HG03139 (cell line): ENCODE measurements around the gene PARD3.
"Not testable (repeated sequence)": the region's sequence is repeated elsewhere in the genome, so short reads cannot be mapped to it uniquely, and the experiment has no call there.

Experiments used
- ATAC-seq: cut with Tn5 transposase; IDR thresholded peaks from one replicate; pipeline ENCODE4 v1.9.1; 2021; ENCODE audit not compliant: unreplicated experiment

PARD3 gene

DNA sequence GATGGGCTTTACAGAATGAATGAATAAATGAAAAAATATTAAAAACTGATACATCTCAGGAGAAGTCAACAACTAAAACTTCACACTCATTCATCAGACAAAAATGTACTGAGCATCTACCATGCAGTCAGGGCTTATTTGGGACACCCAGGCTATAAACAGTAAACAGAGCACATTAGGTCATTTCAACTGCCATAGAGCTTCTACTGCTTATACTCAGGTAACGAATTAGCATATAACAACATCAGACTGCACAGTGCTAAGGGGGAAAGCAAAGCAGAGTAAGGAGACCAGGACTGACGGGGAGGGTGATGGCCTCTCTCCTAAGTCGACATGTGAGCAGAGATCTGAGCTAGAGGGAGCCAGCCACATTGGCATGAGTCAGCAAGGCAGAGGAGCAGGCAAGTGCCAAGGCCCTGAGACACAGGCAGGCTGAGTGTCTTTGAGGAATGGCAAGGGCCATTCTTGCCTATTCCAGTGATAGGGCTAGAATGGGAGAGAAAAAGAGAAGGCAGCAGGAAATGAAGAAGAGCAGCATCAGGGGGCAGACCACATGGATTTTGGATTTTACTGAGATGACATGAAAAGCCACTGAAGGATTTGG lies 528.9 kb downstream of the PARD3 start:
- ATAC-seq: no peak

DNA sequence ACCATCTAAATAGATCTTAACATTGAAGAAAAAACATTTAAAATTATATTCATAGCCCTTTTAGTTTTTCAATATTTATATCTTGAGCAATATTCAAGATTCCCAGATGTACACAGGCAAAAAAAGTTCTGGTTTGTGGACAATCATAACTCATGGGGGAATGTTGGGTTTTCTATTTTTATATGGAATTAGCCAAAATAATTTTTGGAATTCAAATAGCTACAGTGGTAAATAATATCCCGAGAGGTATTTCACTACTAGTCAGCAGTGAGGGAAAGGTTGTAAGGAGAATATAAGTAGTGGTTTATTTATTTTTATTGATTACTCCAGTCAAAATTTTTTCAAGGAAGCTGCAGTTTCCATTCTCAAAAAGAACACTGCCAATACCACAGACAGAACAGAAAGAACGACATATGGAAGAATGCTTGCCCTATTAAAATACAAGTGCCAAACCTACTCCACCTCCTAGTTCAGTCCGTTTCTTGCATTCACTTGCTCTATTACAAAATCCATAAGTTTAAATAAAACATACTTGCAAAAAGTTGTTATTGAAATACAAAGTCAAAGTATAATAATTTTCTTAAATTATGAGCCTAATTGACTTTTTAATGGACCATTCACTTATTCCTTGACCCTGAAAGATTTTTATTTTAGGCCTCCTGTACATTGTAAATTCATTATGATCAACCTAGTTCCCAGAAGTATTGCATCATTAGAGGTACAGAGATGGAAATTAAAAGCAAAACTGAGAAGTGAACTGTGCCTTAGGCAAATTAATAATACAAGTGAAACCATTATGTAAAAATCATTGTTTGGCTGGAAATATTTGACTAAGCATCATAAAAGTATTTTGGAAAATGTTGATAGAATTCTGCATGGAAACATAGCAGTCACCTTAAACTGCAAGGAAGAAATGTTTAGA lies 533.2 kb downstream of the PARD3 start:
- no peak for ATAC-seq

DNA sequence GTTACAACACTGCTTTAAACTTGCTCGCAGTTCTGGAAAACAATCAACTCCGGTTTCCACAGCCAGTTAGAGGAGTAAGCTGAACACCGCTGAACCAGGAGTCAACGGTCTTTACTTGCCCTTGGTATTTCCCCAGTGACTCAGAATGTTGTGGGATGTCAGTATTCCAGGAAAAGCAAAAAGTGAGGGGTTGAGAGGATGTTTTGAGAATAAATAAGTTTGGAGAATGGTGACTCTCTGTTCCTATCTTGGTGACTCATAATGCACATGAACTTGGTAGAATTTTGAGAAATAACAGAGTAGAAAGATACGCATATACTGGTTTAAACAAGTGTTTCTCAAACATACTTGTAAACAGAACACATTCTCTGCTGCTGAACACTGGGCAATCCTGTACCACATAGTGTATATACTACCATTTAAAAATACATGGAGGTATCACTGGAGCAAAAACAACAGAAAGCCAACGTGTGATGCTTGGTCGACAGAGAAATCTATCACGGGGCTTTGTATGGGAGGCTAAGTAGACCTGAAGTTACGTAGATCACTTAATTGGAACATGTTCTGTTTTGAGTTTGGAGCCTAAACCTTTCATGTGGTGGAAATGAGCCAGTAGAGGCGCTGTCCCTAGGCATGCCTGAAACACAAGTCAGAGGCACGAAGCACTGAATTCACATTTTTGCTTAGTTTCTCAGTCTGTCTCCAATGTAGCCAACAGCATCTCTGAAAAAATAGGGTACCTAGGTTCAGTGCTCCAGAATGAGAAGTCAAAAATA lies 534.3 kb downstream of the PARD3 start:
- no peak for ATAC-seq

DNA sequence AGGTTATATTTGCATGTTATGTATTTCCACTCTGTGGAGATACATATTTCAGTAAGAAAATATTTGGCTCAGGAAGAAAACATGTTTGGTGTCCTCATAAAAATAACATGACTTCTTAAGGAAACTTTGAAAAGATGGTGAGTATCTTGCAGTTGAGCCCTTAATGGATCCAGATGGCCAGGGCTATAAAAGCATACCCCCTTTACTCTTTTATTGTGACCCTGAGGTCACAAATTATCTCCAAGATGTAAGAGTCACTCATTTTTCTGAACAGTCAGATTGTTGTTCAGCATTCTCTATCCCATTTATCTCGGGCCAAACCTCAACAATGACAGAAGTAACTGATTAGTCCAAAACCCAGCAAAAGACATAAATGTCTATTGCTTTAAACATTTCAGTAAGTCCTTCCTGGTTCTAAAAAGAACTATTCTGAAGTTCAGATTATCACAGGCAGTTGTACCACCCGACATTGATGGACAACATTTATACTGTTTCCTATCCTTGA lies 539.4 kb downstream of the PARD3 start:
- ATAC-seq: no peak

DNA sequence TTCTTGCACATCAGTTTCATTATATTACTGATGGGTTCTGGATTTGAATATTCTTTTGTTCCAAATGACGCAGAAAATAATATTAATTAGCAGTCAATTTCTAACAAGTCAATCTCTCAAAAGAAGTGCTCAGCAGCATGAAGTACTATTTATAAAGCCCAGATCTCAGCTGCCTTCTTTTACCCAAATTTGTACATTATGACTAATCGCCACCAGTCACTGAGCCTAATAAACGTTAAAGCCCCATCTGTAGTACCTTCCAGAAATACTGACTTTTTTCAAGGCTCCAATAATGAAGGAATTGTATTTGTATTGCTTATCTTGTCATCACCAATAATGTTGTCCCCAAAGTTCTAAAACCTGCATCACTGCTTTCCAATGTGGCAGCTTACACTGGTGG lies 540.2 kb downstream of the PARD3 start:
- ATAC-seq: no peak

DNA sequence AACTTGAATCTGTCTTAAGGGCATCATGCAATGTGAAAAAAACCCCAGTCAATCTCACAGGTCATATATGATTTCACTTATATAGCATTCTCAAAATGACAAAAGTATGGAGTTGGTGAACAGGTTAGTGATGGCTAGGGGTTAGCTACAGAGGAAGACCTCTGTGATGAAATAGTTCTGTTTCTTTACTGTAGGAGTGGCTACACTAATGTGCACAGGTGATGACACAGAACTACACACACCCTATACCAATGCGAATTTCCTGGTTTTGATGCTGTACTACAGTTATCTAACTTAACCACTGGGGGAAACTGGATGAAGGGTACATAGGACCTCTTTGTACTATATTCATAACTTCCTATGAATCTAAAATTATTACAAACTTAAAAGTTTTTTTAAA lies 541.8 kb downstream of the PARD3 start:
- ATAC-seq: no peak

DNA sequence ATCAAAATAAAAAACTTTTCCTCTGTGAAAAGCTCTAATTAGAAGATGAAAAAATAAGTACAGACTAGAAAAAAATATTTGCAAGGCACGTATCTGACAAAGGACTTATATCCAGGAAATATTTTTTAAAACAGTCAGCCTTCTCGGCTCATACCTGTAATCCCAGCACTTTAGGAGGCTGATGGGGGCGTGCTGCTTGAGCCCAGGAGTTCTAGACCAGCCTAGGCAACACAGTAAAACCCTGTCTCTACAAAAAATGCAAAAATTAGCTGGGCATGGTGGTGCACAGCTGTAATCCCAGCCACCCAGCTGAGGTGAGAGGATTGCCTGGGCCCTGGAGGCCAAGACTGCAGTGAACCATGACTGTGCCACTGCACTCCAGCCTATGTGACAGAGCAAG lies 542.8 kb downstream of the PARD3 start:
- ATAC-seq: no peak

DNA sequence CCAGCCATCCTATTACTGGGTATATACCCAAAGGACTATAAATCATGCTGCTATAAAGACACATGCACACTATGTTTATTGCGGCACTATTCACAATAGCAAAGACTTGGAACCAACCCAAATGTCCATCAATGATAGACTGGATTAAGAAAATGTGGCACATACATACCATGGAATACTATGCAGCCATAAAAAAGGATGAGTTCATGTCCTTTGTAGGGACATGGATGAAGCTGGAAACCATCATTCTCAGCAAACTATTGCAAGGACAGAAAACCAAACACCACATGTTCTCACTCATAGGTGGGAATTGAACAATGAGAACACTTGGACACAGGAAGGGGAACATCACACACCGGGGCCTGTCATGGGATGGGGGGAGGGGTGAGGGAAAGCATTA lies 546.7 kb downstream of the PARD3 start:
- ATAC-seq: not testable (repeated sequence)

DNA sequence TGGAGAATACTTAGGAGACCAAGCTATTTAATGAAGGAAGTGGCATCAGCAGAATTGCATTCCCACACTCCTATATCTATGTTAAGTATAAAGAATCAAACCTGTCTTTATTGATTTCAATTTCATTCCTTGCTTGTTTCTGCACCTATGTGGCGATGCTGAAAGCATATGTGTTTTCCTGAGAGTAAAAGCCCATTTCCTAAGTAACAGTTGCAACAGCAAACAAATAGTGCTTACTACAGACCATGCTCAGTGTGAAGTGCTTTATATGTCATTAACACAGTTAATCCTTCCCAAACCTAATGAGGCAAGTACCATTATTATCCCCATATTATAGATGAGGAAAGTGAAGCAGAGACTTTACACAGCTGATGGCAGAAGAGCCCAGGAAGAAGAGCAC lies 552.1 kb downstream of the PARD3 start:
- ATAC-seq: no peak

DNA sequence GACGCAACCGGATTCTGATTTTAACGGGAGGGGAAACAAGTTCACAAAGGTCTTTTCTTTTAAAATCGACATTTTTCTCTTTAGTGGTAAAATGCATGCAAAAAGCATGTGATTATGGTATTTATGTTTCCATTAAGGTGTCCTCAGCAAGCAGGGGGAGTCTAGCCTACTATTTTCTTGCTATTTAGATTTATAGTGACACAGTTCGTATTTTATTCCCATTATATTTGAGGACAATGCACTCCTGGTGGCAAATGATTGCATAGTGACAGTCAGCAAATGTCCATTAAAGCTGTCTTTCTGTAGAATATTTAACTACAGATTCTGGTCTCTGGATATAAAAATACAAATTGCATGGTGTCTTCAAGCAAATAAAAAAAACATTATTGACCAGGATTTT lies 554.2 kb downstream of the PARD3 start:
- no peak for ATAC-seq

DNA sequence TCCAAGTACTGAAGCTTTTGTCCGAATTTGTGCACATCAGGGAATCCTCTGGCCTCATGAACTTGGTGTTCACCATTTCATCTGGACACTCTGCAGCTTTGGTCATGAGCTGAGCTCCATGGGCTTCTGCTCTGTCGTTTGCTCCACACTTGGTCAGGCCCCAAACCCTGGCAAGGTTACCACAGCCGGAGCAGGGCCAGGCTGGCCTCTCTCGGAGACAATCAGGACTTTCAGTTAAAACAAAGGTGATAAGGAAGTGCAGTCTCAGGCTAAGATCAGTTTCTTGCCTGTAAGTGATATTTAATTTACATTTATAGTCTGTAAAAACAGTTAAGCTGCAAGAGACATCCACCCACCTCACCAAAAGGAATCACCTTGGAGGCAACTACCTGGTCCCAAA lies 558.9 kb downstream of the PARD3 start:
- no peak for ATAC-seq

DNA sequence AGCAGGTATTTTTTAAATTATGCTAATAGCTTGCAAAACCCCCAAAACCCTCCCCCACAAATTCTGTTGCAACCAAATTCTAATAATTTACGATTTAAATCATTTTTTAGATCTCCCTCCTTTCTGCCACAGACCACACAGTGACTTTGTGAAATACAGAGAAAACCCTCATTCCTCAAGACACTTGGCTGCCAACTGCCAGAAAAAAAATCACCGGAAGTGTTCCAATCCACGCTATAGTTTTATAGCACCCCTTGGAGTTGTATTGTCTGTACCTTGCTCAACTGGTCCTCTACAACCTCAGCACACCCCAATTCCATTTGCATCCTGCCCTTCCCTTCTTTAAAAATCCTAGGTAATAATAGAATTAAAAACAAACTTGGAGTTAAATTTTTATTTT lies 560.1 kb downstream of the PARD3 start:
- ATAC-seq: no peak

DNA sequence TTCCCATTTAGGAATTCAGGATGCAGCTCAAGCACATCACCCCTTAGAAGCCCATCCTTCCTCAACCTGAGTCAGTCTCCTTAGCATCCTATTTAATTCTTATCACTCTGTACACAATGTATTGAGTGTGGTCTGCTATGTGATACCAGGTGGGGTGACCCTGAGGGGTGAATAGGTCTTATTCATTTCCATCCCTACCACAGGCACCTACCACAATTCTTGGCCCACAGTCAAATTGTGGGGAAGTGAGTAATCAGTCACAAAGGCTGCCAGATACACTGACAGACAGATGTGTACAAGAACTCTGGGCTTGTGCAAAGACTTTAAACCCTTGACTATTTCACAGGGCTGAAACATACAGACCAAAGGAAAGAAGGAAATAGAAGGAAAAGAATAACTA lies 560.5 kb downstream of the PARD3 start:
- peak; percentile 81 for ATAC-seq

DNA sequence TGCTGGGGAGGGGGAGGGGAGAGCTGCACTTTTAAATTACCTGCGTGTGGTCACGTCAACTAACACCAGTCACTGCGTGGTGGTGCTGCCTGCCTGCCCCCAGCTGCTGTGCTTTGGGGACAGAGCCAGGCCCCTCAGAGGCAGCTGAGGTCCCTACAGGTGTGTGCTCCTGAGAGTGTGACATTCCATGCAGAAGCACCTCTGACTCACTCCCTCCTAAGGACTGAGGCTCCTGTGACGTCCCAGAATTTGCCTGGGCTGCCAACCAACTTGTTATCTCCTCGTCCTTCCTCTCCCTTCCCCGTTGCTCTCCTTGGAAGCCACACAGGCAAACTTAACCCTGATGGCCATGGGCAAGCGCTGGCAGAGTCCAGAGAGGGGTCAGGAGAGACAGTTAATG lies 563.0 kb downstream of the PARD3 start:
- no peak for ATAC-seq

DNA sequence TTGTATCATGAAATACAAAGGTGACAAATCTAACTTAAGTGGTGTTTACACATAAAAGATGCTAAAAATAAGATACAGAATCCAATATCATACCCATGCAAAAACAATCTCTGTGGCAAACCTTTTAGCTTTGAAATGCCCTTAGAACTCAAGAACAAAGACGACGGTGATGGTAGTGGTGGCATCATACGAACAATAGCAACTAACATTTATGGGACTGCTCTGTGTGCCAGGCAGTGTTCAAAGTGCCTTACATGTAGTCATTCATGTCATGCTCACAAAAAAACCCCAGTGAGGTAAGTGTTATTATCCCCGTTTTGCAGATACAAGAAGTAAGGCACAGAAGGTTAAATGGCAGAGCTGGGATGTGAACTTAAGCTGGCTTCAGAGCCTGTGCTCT lies 563.9 kb downstream of the PARD3 start:
- no peak for ATAC-seq

DNA sequence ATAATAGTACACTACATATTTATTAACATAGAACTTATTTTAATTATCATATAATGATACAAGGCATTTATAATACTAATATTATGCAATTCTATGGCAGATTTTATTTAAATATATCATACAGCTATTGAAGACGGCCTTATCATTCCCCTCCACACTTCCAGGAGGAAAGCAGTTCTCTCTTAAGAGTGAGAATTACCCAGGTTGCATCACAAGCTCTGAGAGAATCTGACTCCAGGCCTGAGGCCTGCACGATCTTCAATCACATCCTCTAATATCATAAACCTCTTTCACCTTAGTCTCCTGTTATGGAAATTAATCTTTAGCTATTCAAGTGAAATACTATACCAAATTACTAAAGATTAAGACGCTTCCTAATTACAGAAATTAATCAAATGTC lies 564.4 kb downstream of the PARD3 start:
- ATAC-seq: no peak

DNA sequence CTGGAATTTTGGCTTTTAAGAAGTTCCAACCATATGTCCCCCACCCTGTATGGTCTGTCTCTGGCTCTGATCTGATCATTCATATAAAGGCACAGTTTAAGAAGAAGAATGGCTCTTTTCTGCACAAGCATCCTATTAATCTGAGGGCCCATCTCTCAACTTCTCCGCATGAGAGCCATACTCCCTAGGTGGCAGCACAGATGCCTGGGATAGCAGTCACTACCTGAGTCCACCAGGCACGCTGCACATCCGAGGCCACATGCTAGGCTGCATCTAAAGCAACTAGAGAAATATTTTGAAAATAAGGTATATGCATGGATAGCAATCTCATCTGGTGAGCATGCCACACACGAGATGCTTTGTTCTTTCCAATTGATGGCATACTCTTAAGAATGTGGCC lies 565.5 kb downstream of the PARD3 start:
- ATAC-seq: no peak

DNA sequence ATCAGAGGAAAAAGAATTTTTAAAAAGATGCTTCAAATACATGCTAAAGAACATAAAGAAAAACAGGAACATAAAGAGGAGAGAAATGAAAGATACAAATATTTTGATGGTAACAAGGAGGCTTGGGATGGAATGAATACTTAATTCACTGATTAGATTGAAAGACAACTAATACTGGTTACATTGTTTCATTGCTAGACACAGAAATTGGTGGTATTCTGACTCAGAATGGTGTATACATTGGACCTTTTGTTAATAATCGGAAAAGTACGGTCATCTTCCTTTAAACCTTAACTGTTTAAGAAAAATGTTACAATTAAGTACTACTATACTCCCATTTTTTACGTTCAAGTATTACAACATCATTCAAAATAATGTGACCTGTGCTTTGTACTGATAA lies 567.5 kb downstream of the PARD3 start:
- ATAC-seq: no peak

DNA sequence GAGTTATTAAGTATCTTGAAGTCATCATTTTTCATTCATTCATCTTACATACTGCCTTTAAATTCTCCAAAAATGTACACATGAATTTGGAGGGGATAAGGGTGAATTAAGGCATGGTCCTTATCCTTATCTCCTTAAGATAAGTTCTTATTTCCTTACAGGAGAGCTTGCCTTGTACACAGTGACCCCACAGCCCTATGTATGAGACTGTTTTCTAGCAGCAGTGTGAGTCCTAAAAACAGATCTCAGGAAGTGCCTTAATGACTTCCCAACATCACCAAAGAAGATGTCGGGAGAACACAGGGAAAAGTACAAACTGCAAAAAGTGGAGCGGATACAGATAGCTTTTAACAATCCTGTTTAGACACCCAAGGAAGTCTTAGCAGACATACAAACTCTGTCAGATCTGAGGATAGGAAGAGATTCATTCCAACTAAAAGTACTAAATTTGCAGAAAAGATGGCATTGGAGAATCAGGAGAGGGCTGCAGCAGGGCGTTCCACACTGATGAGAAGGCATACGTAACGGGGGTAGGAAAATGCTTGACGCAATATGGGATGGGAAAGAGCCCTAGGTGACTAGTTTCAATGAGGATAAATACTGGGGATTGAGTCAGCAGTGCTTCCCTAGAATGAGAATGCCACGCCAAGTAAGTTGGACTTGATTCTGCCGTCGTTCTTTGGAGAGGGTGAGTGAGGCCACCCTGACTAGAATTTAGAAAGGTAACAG lies 570.2 kb downstream of the PARD3 start:
- no peak for ATAC-seq

DNA sequence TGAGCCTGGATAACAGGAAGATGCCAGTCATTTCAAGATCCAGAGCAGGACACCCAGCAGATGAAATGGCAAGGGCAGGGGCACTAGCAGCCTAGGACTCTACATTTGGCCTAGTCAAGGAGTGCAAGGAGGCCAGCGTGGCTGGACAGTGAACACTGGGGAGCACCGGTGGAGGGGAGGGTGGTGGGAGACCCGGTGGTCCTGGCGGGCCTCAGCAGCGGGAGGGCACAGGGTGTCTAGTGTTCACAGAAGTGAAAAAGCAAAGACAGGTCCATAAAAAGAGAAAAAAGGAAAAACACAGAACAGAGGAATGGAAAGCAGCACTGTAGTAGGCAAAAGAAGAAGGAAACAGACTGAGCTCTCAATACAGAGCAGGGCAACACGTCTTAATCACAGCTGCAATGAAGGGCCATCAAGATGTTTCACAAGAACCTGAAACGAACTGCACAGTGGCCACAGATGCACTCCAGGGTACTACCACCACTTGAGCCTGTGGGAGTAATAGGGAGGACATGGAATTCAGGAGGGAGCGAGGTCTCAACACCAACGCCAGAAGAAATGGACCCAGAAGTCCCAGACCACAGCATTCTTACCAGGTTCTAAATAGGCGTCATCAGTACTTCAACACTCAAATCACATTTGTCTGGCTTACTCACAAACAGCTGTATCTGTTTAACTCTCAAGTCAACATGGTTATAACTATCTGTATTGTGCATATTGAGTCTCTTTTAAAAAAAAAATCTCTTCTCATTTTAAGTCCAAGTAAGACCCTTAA lies 573.7 kb downstream of the PARD3 start:
- ATAC-seq: no peak
